HepG2 (cell line): ENCODE measurements around the gene HNRNPA1L2. TPM values are rescaled to one million over a fixed set of nuclear protein-coding genes. Genes with fewer than 3 reads are reported as not detected.

Source experiments
- ATAC-seq: fragments of 200-7000 bp; cut with Tn5 transposase; 3 replicates; pipeline ENCODE4 v1.9.1; 2020; ENCODE audit warnings: mild to moderate bottlenecking, moderate library complexity
- BruUV-seq: library from RNA; stranded (reverse); fragments of 400-500 nt; replicated peaks from 2 replicates; lab custom pipeline; 2021; lab: Mats Ljungman, UMichigan
- CTCF ChIA-PET: fragments of 300-600 bp; formaldehyde crosslinking; extraction: SDS; loops from one replicate; lab custom pipeline; 2021; ENCODE audit warnings: low total read pairs, inconsistent platforms, low intra/inter-chr PET ratio; lab: Yijun Ruan, JAX
- POLR2A ChIA-PET: fragments of 350-600 bp; sonication (Branson Sonifier 250); formaldehyde crosslinking; loops from one replicate; lab custom pipeline; 2020; ENCODE audit warnings: antibody characterized with exemption, inconsistent platforms; lab: Yijun Ruan, JAX
- DNase-seq: peaks from one replicate; pipeline ENCODE4 v3.0.0-alpha.2; 2015; ENCODE audit warnings: low spot score
- FAIRE-seq: peaks from 3 replicates; lab custom pipeline; 2011; peaks lifted over from hg19 to GRCh38; lab: Jason Lieb, UNC
- H2AFZ ChIP-seq: one replicate; pipeline ENCODE4 v1.6.1; 2011; ENCODE audit warnings: low read length, inconsistent platforms
- H3K27ac ChIP-seq: fragments of 300-600 bp; 3 replicates; pipeline ENCODE4 v1.8.0; 2011; ENCODE audit warnings: mixed run types, mild to moderate bottlenecking, mixed read lengths, low read length, inconsistent platforms; ENCODE audit not compliant: insufficient read depth; ENCODE audit errors: extremely low read length
- H3K27me3 ChIP-seq, 2 experiments: fragments of 200-600 bp in 1 of 2; 2 replicates in 1 of 2; 3 replicates in 1 of 2; pipeline versions ENCODE4 v1.6.0 to v1.8.0; 2011; ENCODE audit warnings: low read length in 2 of 2, mild to moderate bottlenecking in 2 of 2, moderate library complexity in 2 of 2, inconsistent platforms in 1 of 2; ENCODE audit not compliant: insufficient read depth in 2 of 2, control insufficient read depth in 1 of 2
- H3K36me3 ChIP-seq, 2 experiments: fragments of 200-600 bp in 1 of 2; replicated peaks in 1 of 2; 2 replicates in 1 of 2; 3 replicates in 1 of 2; pipeline versions ENCODE4 v1.5.1 to v1.8.0; 2011; ENCODE audit warnings: low read length in 2 of 2, inconsistent platforms in 1 of 2; ENCODE audit not compliant: insufficient read depth in 2 of 2, control insufficient read depth in 1 of 2
- H3K4me1 ChIP-seq: 2 replicates; pipeline ENCODE4 v1.5.1; 2012; ENCODE audit warnings: low read length, inconsistent platforms; ENCODE audit not compliant: insufficient read depth
- H3K4me2 ChIP-seq: 2 replicates; pipeline ENCODE4 v1.6.0; 2011; ENCODE audit warnings: low read depth, low read length, inconsistent platforms
- H3K4me3 ChIP-seq, 3 experiments: fragments of 200-600 bp in 1 of 3; sonication (generic), shearing (Covaris generic) in 1 of 3; replicated peaks in 1 of 3; 2 replicates each; pipeline ENCODE4 v1.5.1; 2011 to 2016; ENCODE audit warnings: low read length in 3 of 3, inconsistent platforms in 2 of 3, low read depth in 2 of 3, mild to moderate bottlenecking in 2 of 3, control low read depth in 1 of 3, mixed read lengths in 1 of 3; ENCODE audit not compliant: insufficient read depth in 1 of 3
- H3K79me2 ChIP-seq: one replicate; pipeline ENCODE4 v1.6.1; 2011; ENCODE audit warnings: low read length, inconsistent platforms; ENCODE audit not compliant: insufficient read depth
- H3K9ac ChIP-seq: 2 replicates; pipeline ENCODE4 v1.6.0; 2011; ENCODE audit warnings: mild to moderate bottlenecking, low read depth, low read length, inconsistent platforms; ENCODE audit not compliant: insufficient read depth
- H3K9me3 ChIP-seq: 2 replicates; pipeline ENCODE4 v1.5.1; 2012; ENCODE audit warnings: mild to moderate bottlenecking, low read length
- H4K20me1 ChIP-seq: 2 replicates; pipeline ENCODE4 v1.6.0; 2011; ENCODE audit warnings: inconsistent platforms, mild to moderate bottlenecking, low read length, moderate library complexity; ENCODE audit not compliant: insufficient read depth
- GZF1 ChIP-seq: sonication (generic); formaldehyde crosslinking; IDR thresholded peaks from 2 replicates; pipeline ENCODE4 v1.5.1; 2020; ENCODE audit warnings: mild to moderate bottlenecking, missing genetic modification reagents
- ISL2 ChIP-seq: sonication (generic); formaldehyde crosslinking; IDR thresholded peaks from 2 replicates; pipeline ENCODE4 v1.5.0; 2020; ENCODE audit warnings: missing genetic modification reagents
- LCORL ChIP-seq, 2 experiments: fragments of 450-650 bp in 1 of 2; sonication (generic) in 1 of 2; formaldehyde crosslinking in 1 of 2; IDR thresholded peaks; 2 replicates each; pipeline versions ENCODE4 v1.5.0 to v1.6.1; 2017 to 2020; ENCODE audit warnings: antibody characterized with exemption in 1 of 2, missing genetic modification reagents in 1 of 2
- MAZ ChIP-seq, 2 experiments: sonication (generic) in 1 of 2; formaldehyde crosslinking in 1 of 2; IDR thresholded peaks; 2 replicates each; pipeline versions ENCODE4 v1.5.0 to v1.6.1; 2012 to 2020; ENCODE audit warnings: low read depth in 2 of 2, mild to moderate bottlenecking in 2 of 2, borderline replicate concordance in 1 of 2, improper control_type of control experiment in 1 of 2, low read length in 1 of 2, missing genetic modification reagents in 1 of 2, moderate library complexity in 1 of 2
- MIER3 ChIP-seq: IDR thresholded peaks from 2 replicates; pipeline ENCODE4 v1.6.1; 2016; ENCODE audit warnings: missing compliant biosample characterization, borderline replicate concordance
- RCOR2 ChIP-seq: IDR thresholded peaks from 2 replicates; pipeline ENCODE4 v1.6.1; 2016; ENCODE audit warnings: missing biosample characterization, missing genetic modification reagents
- ZEB1 ChIP-seq: IDR thresholded peaks from 2 replicates; pipeline ENCODE4 v1.6.1; 2012; ENCODE audit warnings: mild to moderate bottlenecking, low read depth, inconsistent platforms; ENCODE audit not compliant: insufficient replicate concordance
- ZNF235 ChIP-seq: sonication (generic); formaldehyde crosslinking; IDR thresholded peaks from 2 replicates; pipeline ENCODE4 v1.8.1; 2023; ENCODE audit warnings: mild to moderate bottlenecking, missing genetic modification reagents, borderline replicate concordance
- ZNF441 ChIP-seq: sonication (generic); formaldehyde crosslinking; IDR thresholded peaks from 2 replicates; pipeline ENCODE4 v1.7.0; 2021; ENCODE audit warnings: missing genetic modification reagents, borderline replicate concordance
- ZNF550 ChIP-seq: sonication (generic); formaldehyde crosslinking; IDR thresholded peaks from 2 replicates; pipeline ENCODE4 v1.4.0; 2020; ENCODE audit warnings: mild to moderate bottlenecking, missing genetic modification reagents, borderline replicate concordance
- WGBS: methylation state at CpG from one replicate; pipeline ENCODE4 v1.1.6; 2017; ENCODE audit warnings: low lambda C conversion rate; 5-methylcytosine and 5-hydroxymethylcytosine counted together
- in situ Hi-C: cut with HindIII; loops from 2 replicates; pipeline ENCODE4 v1.10.0; 2017; ENCODE audit warnings: low pct_unique_long_range_greater_than_20kb; ENCODE audit not compliant: extremely low pct_ligation_motif_present
- intact Hi-C: fragments of 100-400 bp; cut with micrococcal nuclease; formaldehyde crosslinking; loops from one replicate; pipeline ENCODE4 v1.10.0; 2022; ENCODE audit not compliant: unreplicated experiment
- polyA plus RNA-seq, 8 experiments: library from polyadenylated mRNA; depleted of rRNA in 3 of 8; stranded (reverse) in 7 of 8; unstranded in 1 of 8; fragments of >200 nt; fragmentation: Illumina TruSeq in 4 of 8; extraction: Trizol in 4 of 8; gene quantifications; 2 replicates each; pipeline versions ENCODE4 v1.2.1 to v1.2.3, GENCODE V29; 2011 to 2016; ENCODE audit warnings: low read depth in 4 of 8, missing spikeins in 1 of 8, mixed read lengths in 1 of 8; ENCODE audit not compliant: insufficient read depth in 1 of 8
- total RNA-seq, 5 experiments: library from RNA; depleted of rRNA; stranded (reverse); fragments of >200 nt; fragmentation: Illumina TruSeq; extraction: Trizol; gene quantifications; 2 replicates each; pipeline ENCODE4 v1.2.3, GENCODE V29; 2016; ENCODE audit warnings: low read depth in 1 of 5
- TF ChIP-seq, protein P1 (sequence below): IDR thresholded peaks from 2 replicates; pipeline ENCODE4 v1.6.1; 2016; ENCODE audit warnings: missing genetic modification reagents, missing compliant biosample characterization
- TF ChIP-seq, protein P2 (sequence below): sonication (generic); formaldehyde crosslinking; IDR thresholded peaks from 2 replicates; pipeline ENCODE4 v1.4.0; 2020; ENCODE audit warnings: missing genetic modification reagents, mild to moderate bottlenecking, borderline replicate concordance
- TF ChIP-seq, protein P3 (sequence below): sonication (generic); formaldehyde crosslinking; IDR thresholded peaks from 2 replicates; pipeline ENCODE4 v1.4.0; 2020; ENCODE audit warnings: missing genetic modification reagents, borderline replicate concordance

HNRNPA1L2 gene
- total and polyA plus RNA-seq, 2 of the 13 experiments (the other 11 are each of a cell fraction or from before 2014, with no cell fraction given): 3.6 to 7.1 TPM

DNA sequence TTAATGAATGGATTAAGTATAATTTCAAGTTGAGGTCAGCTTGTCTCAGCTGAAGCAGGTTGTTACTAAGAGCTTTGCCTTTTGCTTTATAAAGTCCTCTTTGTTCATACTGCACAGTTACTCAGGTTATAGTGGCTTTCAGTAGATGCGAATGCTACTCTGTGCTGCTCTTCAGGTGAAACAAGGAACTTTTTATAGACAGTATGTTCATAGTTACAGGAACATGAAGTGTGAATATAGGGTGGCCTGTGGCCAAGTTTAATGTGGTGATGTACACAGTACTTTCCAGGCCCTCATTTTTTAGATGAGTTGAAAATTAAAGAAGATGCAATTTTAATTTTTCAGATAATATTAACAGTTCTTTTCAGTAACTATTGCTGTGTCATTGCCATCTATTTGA lies 31.2 kb downstream of the HNRNPA1L2 start (continued):
- TF ChIP-seq ZEB1 (no peak), ISL2 (CRISPR knock-in tag) (no peak), ZNF235 (CRISPR knock-in tag) (no peak), ZNF550 (CRISPR knock-in tag) (no peak)

DNA sequence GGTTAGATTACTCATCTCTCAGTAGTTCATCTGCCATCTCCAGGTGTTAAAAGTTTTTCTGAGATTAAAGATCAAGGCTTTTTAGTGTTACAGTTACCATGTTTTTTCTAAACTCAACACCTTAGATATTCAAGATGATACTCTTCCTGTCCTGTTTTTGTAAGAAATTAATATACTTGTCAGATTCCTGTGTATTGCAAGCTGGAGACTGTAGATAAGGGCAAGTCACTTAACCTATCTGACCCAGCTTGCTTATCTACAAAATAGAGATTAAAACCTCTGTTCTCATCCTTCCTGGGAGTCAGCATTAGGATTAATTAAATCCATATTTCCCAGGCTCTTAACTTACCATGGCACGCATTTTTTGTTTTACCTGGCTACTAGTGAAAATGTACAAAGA lies 35.6 kb downstream of the HNRNPA1L2 start:
- no peaks in the 10 kb centered on the region for H3K9me3 ChIP-seq
- intact Hi-C loops: no loop called here
- no peak for DNase-seq
- peaks cover 7 to 43% of the 10 kb centered on the region in 2 experiments for H3K36me3 ChIP-seq
- FAIRE-seq: no peak
- H4K20me1 ChIP-seq: no peaks in the 10 kb centered on the region
- no peaks in the 10 kb centered on the region for H3K4me1 ChIP-seq
- no TSS peak for BruUV-seq
- no peaks in the 10 kb centered on the region for H3K79me2 ChIP-seq
- no peaks in the 10 kb centered on the region for H3K27me3 ChIP-seq
- H3K4me2 ChIP-seq: no peak overlapping the region
- no peak for ATAC-seq
- H3K9ac ChIP-seq: no peak overlapping the region
- in situ Hi-C loops: no loop called here
- H3K4me3 ChIP-seq: no peak overlapping the region
- no peak overlapping the region for H2AFZ ChIP-seq
- 93% methylated on average over 1 of the region's 1 CpG for WGBS
- POLR2A ChIA-PET: no interaction called here
- CTCF ChIA-PET: no interaction called here
- no peak overlapping the region for H3K27ac ChIP-seq
- no peak for TF ChIP-seq ZNF441
- TF ChIP-seq, protein P1, sequence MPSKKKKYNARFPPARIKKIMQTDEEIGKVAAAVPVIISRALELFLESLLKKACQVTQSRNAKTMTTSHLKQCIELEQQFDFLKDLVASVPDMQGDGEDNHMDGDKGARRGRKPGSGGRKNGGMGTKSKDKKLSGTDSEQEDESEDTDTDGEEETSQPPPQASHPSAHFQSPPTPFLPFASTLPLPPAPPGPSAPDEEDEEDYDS (CRISPR knock-in tag): no peak
- no peak for TF ChIP-seq MIER3
- TF ChIP-seq GZF1 (CRISPR knock-in tag): no peak
- TF ChIP-seq, protein P2, sequence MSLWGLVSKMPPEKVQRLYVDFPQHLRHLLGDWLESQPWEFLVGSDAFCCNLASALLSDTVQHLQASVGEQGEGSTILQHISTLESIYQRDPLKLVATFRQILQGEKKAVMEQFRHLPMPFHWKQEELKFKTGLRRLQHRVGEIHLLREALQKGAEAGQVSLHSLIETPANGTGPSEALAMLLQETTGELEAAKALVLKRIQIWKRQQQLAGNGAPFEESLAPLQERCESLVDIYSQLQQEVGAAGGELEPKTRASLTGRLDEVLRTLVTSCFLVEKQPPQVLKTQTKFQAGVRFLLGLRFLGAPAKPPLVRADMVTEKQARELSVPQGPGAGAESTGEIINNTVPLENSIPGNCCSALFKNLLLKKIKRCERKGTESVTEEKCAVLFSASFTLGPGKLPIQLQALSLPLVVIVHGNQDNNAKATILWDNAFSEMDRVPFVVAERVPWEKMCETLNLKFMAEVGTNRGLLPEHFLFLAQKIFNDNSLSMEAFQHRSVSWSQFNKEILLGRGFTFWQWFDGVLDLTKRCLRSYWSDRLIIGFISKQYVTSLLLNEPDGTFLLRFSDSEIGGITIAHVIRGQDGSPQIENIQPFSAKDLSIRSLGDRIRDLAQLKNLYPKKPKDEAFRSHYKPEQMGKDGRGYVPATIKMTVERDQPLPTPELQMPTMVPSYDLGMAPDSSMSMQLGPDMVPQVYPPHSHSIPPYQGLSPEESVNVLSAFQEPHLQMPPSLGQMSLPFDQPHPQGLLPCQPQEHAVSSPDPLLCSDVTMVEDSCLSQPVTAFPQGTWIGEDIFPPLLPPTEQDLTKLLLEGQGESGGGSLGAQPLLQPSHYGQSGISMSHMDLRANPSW: no peak
- no peak for TF ChIP-seq MAZ (IDR thresholded peaks at IDR 0.05; ENCODE audit: borderline replicate concordance, low read depth, low read length)
- TF ChIP-seq MAZ (CRISPR knock-in tag; IDR thresholded peaks at IDR 0.05; ENCODE audit: low read depth): no peak
- no peak for TF ChIP-seq RCOR2 (CRISPR knock-in tag)
- TF ChIP-seq, protein P3, sequence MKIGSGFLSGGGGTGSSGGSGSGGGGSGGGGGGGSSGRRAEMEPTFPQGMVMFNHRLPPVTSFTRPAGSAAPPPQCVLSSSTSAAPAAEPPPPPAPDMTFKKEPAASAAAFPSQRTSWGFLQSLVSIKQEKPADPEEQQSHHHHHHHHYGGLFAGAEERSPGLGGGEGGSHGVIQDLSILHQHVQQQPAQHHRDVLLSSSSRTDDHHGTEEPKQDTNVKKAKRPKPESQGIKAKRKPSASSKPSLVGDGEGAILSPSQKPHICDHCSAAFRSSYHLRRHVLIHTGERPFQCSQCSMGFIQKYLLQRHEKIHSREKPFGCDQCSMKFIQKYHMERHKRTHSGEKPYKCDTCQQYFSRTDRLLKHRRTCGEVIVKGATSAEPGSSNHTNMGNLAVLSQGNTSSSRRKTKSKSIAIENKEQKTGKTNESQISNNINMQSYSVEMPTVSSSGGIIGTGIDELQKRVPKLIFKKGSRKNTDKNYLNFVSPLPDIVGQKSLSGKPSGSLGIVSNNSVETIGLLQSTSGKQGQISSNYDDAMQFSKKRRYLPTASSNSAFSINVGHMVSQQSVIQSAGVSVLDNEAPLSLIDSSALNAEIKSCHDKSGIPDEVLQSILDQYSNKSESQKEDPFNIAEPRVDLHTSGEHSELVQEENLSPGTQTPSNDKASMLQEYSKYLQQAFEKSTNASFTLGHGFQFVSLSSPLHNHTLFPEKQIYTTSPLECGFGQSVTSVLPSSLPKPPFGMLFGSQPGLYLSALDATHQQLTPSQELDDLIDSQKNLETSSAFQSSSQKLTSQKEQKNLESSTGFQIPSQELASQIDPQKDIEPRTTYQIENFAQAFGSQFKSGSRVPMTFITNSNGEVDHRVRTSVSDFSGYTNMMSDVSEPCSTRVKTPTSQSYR: no peak
- no peak for TF ChIP-seq LCORL (IDR thresholded peaks at IDR 0.05)
- no peak for TF ChIP-seq LCORL (CRISPR knock-in tag; IDR thresholded peaks at IDR 0.05)
